Left ventricle myocardium inferior (tissue), 1 donor: Measurements from ENCODE around the gene SPATA24. TPM values are rescaled to one million over a fixed set of nuclear protein-coding genes. Genes with fewer than 3 reads are reported as not detected.
A peak's percentile ranks its signal among the peaks of the same experiment; 100 is the strongest.

Experiments used
- DNase-seq: peaks from one replicate; pipeline ENCODE4 v3.0.0-alpha.2; 2020
- H3K27ac ChIP-seq: fragments of 200-600 bp; replicated peaks from 2 replicates; pipeline ENCODE4 v1.8.0; 2021
- H3K27me3 ChIP-seq: fragments of 200-600 bp; 2 replicates; pipeline ENCODE4 v1.8.0; 2021; ENCODE audit warnings: low read depth
- H3K36me3 ChIP-seq: fragments of 200-600 bp; 2 replicates; pipeline ENCODE4 v1.8.0; 2021
- H3K4me1 ChIP-seq: fragments of 200-600 bp; 2 replicates; pipeline ENCODE4 v1.8.0; 2021
- H3K4me3 ChIP-seq: fragments of 200-600 bp; 2 replicates; pipeline ENCODE4 v1.8.0; 2021; ENCODE audit warnings: mild to moderate bottlenecking, moderate library complexity
- H3K9me3 ChIP-seq: fragments of 200-600 bp; replicated peaks from 2 replicates; pipeline ENCODE4 v1.8.0; 2021
- CTCF ChIP-seq: fragments of 200-600 bp; IDR thresholded peaks from 2 replicates; pipeline ENCODE4 v1.8.0; 2021; ENCODE audit warnings: antibody characterized with exemption, mild to moderate bottlenecking, borderline replicate concordance
- intact Hi-C: fragments of 100-400 bp; cut with micrococcal nuclease; formaldehyde crosslinking; loops from one replicate; pipeline ENCODE4 v1.11.0; 2022
- total RNA-seq: library from RNA; stranded (reverse); fragmentation: NEBNext Ultra II Directional; extraction: Animal tissue kit (Norgen Biotek cat#: 25700); gene quantifications from one replicate; pipeline ENCODE4 v1.2.1, GENCODE V29; 2021
- donor health status: DM: no; HTN: yes; CAD: no; lungs with severe emphysema.

The SPATA24 gene
- total RNA-seq, 1 donor from 2014 or later, result 15.7 TPM

- H3K4me3 ChIP-seq, result no peak overlapping the region
- H3K9me3 ChIP-seq, result no peaks in the 10 kb centered on the region
- no peak for DNase-seq
- peaks cover 5% of the 10 kb centered on the region for H3K36me3 ChIP-seq
- no peaks in the 10 kb centered on the region for H3K27me3 ChIP-seq
- no peak for TF ChIP-seq CTCF
- intact Hi-C loops, result no loop called here
- peaks cover 52% of the 10 kb centered on the region for H3K4me1 ChIP-seq
- H3K27ac ChIP-seq, result no peak overlapping the region
Measured at GRCh38 chr5:139399501-139400121, 4.3 kb downstream of the SPATA24 start.

- Histone ChIP-seq H3K27ac (no peak overlapping the region), H3K9me3 (no peaks in the 10 kb centered on the region), H3K4me1 (peaks cover 57% of the 10 kb centered on the region), H3K36me3 (peaks cover 6% of the 10 kb centered on the region), H3K27me3 (no peaks in the 10 kb centered on the region), H3K4me3 (no peak overlapping the region)
- no peak for DNase-seq
- intact Hi-C loops, result no loop called here
- TF ChIP-seq CTCF, result no peak
Measured at GRCh38 chr5:139397921-139398320, 6.0 kb downstream of the SPATA24 start.

- peak overlapping the region; percentile 96 for H3K27ac ChIP-seq
Measured at GRCh38 chr5:139396691-139397090, 7.2 kb downstream of the SPATA24 start.

GRCh38 chr5:139395844-139396640 is 7.8 kb downstream of the SPATA24 start:
- intact Hi-C loops, result no loop called here
- Histone ChIP-seq H3K9me3 (no peaks in the 10 kb centered on the region), H3K4me3 (peak overlapping the region; percentile 77), H3K27me3 (no peaks in the 10 kb centered on the region), H3K4me1 (peaks cover 70% of the 10 kb centered on the region), H3K27ac (peak overlapping the region; percentile 96), H3K36me3 (peaks cover 10% of the 10 kb centered on the region)
- no peak for TF ChIP-seq CTCF
- no peak for DNase-seq

More at GRCh38 chr5:139396691-139397090, 7.2 kb downstream of the SPATA24 start:
- Histone ChIP-seq H3K9me3 (no peaks in the 10 kb centered on the region), H3K36me3 (peaks cover 15% of the 10 kb centered on the region), H3K27me3 (no peaks in the 10 kb centered on the region), H3K4me3 (no peak overlapping the region), H3K4me1 (peaks cover 64% of the 10 kb centered on the region)
- TF ChIP-seq CTCF, result no peak
- no peak for DNase-seq
- intact Hi-C loops, result no loop called here

- H3K4me3 ChIP-seq, result peak within 1 kb of the TSS; percentile 77
- H3K36me3 ChIP-seq, result peaks cover 10% of the 10 kb centered on the region
- H3K27ac ChIP-seq, result peak within 1 kb of the TSS; percentile 96
- no peaks in the 10 kb centered on the region for H3K27me3 ChIP-seq
- H3K9me3 ChIP-seq, result no peaks in the 10 kb centered on the region
- DNase-seq, result peak; percentile 77
- no peak for TF ChIP-seq CTCF
- intact Hi-C loops, result no loop called here
- peaks cover 80% of the 10 kb centered on the region for H3K4me1 ChIP-seq
Measured at GRCh38 chr5:139394654-139395566, 9.0 kb downstream of the SPATA24 start, which contains the start of gene PROB1. Gene PROB1, minus strand, starts transcription at chr5:139395104. Its CDS starts 23 bp downstream, at chr5:139395081.
